Measurements from ENCODE around the gene LRPPRC. TPM values are rescaled to one million over a fixed set of nuclear protein-coding genes. Genes with fewer than 3 reads are reported as not detected.

The LRPPRC gene
- total RNA-seq, 1 donor from 2014 or later, result 120 TPM

- H3K4me1 Mint-ChIP-seq, result no peaks in the 10 kb centered on the region
- H3K27ac Mint-ChIP-seq, result no peak overlapping the region
- ChIA-PET POLR2A (no interaction called here), CTCF (no interaction called here)
- no peaks in the 10 kb centered on the region for H3K9me3 Mint-ChIP-seq
- TF ChIP-seq CTCF (IDR thresholded peaks at IDR 0.05), result no peak
- no peak for ATAC-seq (ENCODE audit: low read depth)
- H3K36me3 Mint-ChIP-seq (ENCODE audit: low read depth), result peaks cover 36% of the 10 kb centered on the region
- intact Hi-C loops (cut with micrococcal nuclease), result no loop called here
- no peak for DNase-seq
- no peaks in the 10 kb centered on the region for H3K27me3 Mint-ChIP-seq
- H3K4me3 Mint-ChIP-seq, result no peak overlapping the region
Observed at GRCh38 chr2:43885132-43885632, 110.6 kb downstream of the LRPPRC start.

- DNase-seq, result no peak
- ChIA-PET POLR2A (no interaction called here), CTCF (no interaction called here)
- Mint-ChIP-seq H3K4me1 (no peaks in the 10 kb centered on the region), H3K9me3 (no peaks in the 10 kb centered on the region), H3K36me3 (ENCODE audit: low read depth) (peaks cover 31% of the 10 kb centered on the region), H3K27me3 (no peaks in the 10 kb centered on the region), H3K27ac (no peak overlapping the region), H3K4me3 (no peak overlapping the region)
- intact Hi-C loops (cut with micrococcal nuclease), result no loop called here
- no peak for TF ChIP-seq CTCF (IDR thresholded peaks at IDR 0.05)
- ATAC-seq (ENCODE audit: low read depth), result no peak
Observed at GRCh38 chr2:43884689-43885088, 111.1 kb downstream of the LRPPRC start.

- Mint-ChIP-seq H3K4me1 (peaks cover 6% of the 10 kb centered on the region), H3K4me3 (no peak overlapping the region), H3K27me3 (peaks cover 3% of the 10 kb centered on the region), H3K36me3 (ENCODE audit: low read depth) (peaks cover 9% of the 10 kb centered on the region), H3K9me3 (no peaks in the 10 kb centered on the region), H3K27ac (no peak overlapping the region)
- ChIA-PET POLR2A (no interaction called here), CTCF (no interaction called here)
- TF ChIP-seq CTCF (IDR thresholded peaks at IDR 0.05), result no peak
- DNase-seq, result no peak
- ATAC-seq (ENCODE audit: low read depth), result no peak
- intact Hi-C loops (cut with micrococcal nuclease), result no loop called here
Observed at GRCh38 chr2:43882312-43882711, 113.5 kb downstream of the LRPPRC start.

GRCh38 chr2:43880952-43881351, 114.8 kb downstream of the LRPPRC start:
- POLR2A ChIA-PET, result no interaction called here
- no peak for TF ChIP-seq CTCF (IDR thresholded peaks at IDR 0.05)
- Mint-ChIP-seq H3K9me3 (no peaks in the 10 kb centered on the region), H3K4me1 (peaks cover 6% of the 10 kb centered on the region), H3K27ac (no peak overlapping the region), H3K4me3 (no peak overlapping the region), H3K36me3 (ENCODE audit: low read depth) (no peaks in the 10 kb centered on the region), H3K27me3 (peaks cover 8% of the 10 kb centered on the region)
- intact Hi-C loops (cut with micrococcal nuclease), result no loop called here
- CTCF ChIA-PET, result no interaction called here
- DNase-seq (no peak), ATAC-seq (ENCODE audit: low read depth) (no peak)

- no peak overlapping the region for H3K4me3 Mint-ChIP-seq
- no peaks in the 10 kb centered on the region for H3K36me3 Mint-ChIP-seq (ENCODE audit: low read depth)
- H3K4me1 Mint-ChIP-seq, result peaks cover 6% of the 10 kb centered on the region
- H3K27me3 Mint-ChIP-seq, result peaks cover 8% of the 10 kb centered on the region
- CTCF ChIA-PET, result no interaction called here
- intact Hi-C loops (cut with micrococcal nuclease), result no loop called here
- DNase-seq (no peak), ATAC-seq (ENCODE audit: low read depth) (no peak)
- H3K27ac Mint-ChIP-seq, result no peak overlapping the region
- TF ChIP-seq CTCF (IDR thresholded peaks at IDR 0.05), result no peak
- POLR2A ChIA-PET, result no interaction called here
- H3K9me3 Mint-ChIP-seq, result no peaks in the 10 kb centered on the region
Observed at GRCh38 chr2:43880471-43880870, 115.3 kb downstream of the LRPPRC start.

Measured in activated B cell treated with CpG ODN at 0.5 μM for 24 hours (primary cell).